IPS DF 4.7 (cell line): ENCODE measurements around the gene SOX6.

Experiments used
- DNase-seq: peaks from one replicate; pipeline ENCODE4 v3.0.0-alpha.2; 2013; ENCODE audit warnings: low spot score; ENCODE audit errors: extremely low read depth

Gene SOX6

GRCh38 chr11:16194566-16194965 is 161.8 kb downstream of the SOX6 start:
- DNase-seq: no peak

GRCh38 chr11:16193897-16194381 is 162.4 kb downstream of the SOX6 start:
- no peak for DNase-seq

- no peak for DNase-seq
These were observed 164.5 kb downstream of the SOX6 start for GRCh38 chr11:16191868-16192240.

- no peak for DNase-seq
These were observed 165.0 kb downstream of the SOX6 start for GRCh38 chr11:16191212-16191867.

- DNase-seq: no peak
These were observed 169.7 kb downstream of the SOX6 start for GRCh38 chr11:16186680-16187079.

GRCh38 chr11:16185042-16185441 is 171.3 kb downstream of the SOX6 start:
- no peak for DNase-seq

GRCh38 chr11:16184588-16184987 is 171.8 kb downstream of the SOX6 start:
- no peak for DNase-seq

GRCh38 chr11:16182553-16182952 is 173.8 kb downstream of the SOX6 start:
- no peak for DNase-seq

- DNase-seq: no peak
These were observed 175.5 kb downstream of the SOX6 start for GRCh38 chr11:16180868-16181267.

GRCh38 chr11:16179676-16180075 is 176.7 kb downstream of the SOX6 start:
- no peak for DNase-seq

GRCh38 chr11:16178273-16178672 is 178.1 kb downstream of the SOX6 start:
- no peak for DNase-seq

- DNase-seq: no peak
These were observed 178.7 kb downstream of the SOX6 start for GRCh38 chr11:16177688-16178087.

- DNase-seq: no peak
These were observed 182.5 kb downstream of the SOX6 start for GRCh38 chr11:16173798-16174197.

- no peak for DNase-seq
These were observed 184.5 kb downstream of the SOX6 start for GRCh38 chr11:16171882-16172281.

GRCh38 chr11:16169956-16170847 is 186.1 kb downstream of the SOX6 start:
- no peak for DNase-seq

- no peak for DNase-seq
These were observed 186.8 kb downstream of the SOX6 start for GRCh38 chr11:16169541-16169940.

- DNase-seq: no peak
These were observed 188.4 kb downstream of the SOX6 start for GRCh38 chr11:16167706-16168487.

GRCh38 chr11:16166571-16166970 is 189.8 kb downstream of the SOX6 start:
- no peak for DNase-seq

GRCh38 chr11:16160146-16160545 is 196.2 kb downstream of the SOX6 start:
- no peak for DNase-seq

- DNase-seq: no peak
These were observed 197.8 kb downstream of the SOX6 start for GRCh38 chr11:16158426-16158994.

- DNase-seq: no peak
These were observed 199.0 kb downstream of the SOX6 start for GRCh38 chr11:16157327-16157726.

GRCh38 chr11:16155448-16155847 is 200.9 kb downstream of the SOX6 start:
- no peak for DNase-seq
